T-helper 1 cell treated with Interleukin-12 subunit alpha and Interleukin-12 subunit beta and Interleukin-4 antibody, amounts not matched to agents 30 μg/mL and 1 μg/mL, for 36 hours (primary cell): ENCODE data around the gene AMPD3.

Experiments
- H3K27ac Mint-ChIP-seq: one replicate; pipeline ENCODE4 v1.8.0; 2021; ENCODE audit warnings: mild to moderate bottlenecking, mixed read lengths
- H3K27me3 Mint-ChIP-seq: one replicate; pipeline ENCODE4 v1.8.0; 2021; ENCODE audit warnings: low read depth, mixed read lengths
- H3K36me3 Mint-ChIP-seq: one replicate; pipeline ENCODE4 v1.8.0; 2021; ENCODE audit warnings: low read depth, mixed read lengths
- H3K4me1 Mint-ChIP-seq: one replicate; pipeline ENCODE4 v1.8.0; 2021; ENCODE audit warnings: low read depth, mixed read lengths
- H3K4me3 Mint-ChIP-seq: one replicate; pipeline ENCODE4 v1.8.0; 2021; ENCODE audit warnings: mild to moderate bottlenecking, moderate library complexity, mixed read lengths
- H3K9me3 Mint-ChIP-seq: one replicate; pipeline ENCODE4 v1.8.0; 2021; ENCODE audit warnings: mixed read lengths

Gene AMPD3

DNA sequence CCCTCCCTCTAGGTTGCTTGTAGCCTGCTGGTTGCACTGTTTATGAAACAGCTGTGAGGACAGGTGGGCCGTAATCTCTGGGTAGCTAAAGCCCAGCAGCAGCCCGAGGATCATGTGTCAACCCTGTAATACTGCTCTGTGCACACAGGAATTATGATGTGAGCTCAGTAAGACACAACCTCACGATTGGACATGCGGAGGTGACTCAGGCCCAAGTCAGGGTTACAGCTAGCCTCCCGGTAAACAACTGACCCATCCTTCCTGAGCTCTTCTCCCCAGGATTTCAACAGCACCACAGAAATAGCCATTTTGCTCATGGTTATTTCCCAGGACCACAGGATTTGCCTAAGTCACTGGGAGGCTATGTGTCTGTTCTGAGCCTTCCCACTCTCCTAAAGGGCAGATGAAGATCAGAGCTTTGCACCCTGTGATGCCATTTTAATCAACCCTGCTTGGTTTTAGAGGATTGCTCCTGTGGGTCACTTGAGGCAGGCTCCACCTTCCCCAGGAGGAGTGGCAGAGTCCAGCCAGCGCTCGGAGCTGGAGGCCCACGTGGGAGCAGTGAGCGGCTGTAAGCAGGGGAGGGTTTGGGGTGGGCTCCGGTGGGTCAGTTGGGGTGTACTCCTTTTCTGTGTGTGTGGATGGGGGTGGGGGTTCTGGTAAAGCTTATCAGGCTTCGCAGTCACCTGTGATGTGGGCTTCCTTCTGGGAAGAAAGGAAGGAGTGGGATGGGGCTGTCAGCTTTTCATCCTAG, at the start of gene AMPD3:
Gene AMPD3 (plus strand): TSS at position 387 of the 754 bp plus-strand sequence. CDS start 6,256 bp downstream, outside the sequence.
- Mint-ChIP-seq H3K4me3 (peak within 1 kb of the TSS; percentile 94), H3K4me1 (peaks cover 63% of the 10 kb centered on the region), H3K36me3 (peaks cover 6% of the 10 kb centered on the region), H3K27ac (peak within 1 kb of the TSS; percentile 92), H3K9me3 (no peaks in the 10 kb centered on the region), H3K27me3 (peaks cover 12% of the 10 kb centered on the region)

- Mint-ChIP-seq H3K4me3 (no peak overlapping the region), H3K9me3 (no peaks in the 10 kb centered on the region), H3K27ac (no peak overlapping the region)
These were observed 49.0 kb upstream of the AMPD3 start for GRCh38 chr11:10405865-10406592.

DNA sequence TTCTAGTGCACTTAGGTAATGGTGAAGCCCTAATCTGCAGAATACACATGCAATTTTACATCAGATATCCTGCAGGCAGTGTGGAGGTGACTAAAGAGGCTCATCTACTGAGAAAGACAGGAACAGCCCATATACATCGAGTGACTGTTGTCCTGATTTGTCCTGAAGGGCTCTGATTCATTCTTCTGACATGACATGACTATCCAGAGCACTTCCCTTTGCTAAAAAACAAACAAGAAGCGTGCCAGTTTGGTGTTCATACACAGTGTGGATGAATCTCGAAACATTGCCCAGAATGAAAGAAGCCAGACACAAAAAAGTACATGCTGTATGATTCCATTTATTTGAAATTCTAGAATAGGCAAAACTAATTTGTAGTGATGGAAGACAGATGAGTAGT, 48.0 kb upstream of the AMPD3 start:
- H3K27me3 Mint-ChIP-seq, result peaks cover 4% of the 10 kb centered on the region
- H3K4me1 Mint-ChIP-seq, result peaks cover 18% of the 10 kb centered on the region
- no peaks in the 10 kb centered on the region for H3K36me3 Mint-ChIP-seq
- H3K4me3 Mint-ChIP-seq, result no peak overlapping the region
- no peak overlapping the region for H3K27ac Mint-ChIP-seq
- H3K9me3 Mint-ChIP-seq, result no peaks in the 10 kb centered on the region

More at GRCh38 chr11:10405865-10406592, 49.0 kb upstream of the AMPD3 start:
- Mint-ChIP-seq H3K4me1 (peaks cover 18% of the 10 kb centered on the region), H3K27me3 (peaks cover 4% of the 10 kb centered on the region), H3K36me3 (no peaks in the 10 kb centered on the region)

DNA sequence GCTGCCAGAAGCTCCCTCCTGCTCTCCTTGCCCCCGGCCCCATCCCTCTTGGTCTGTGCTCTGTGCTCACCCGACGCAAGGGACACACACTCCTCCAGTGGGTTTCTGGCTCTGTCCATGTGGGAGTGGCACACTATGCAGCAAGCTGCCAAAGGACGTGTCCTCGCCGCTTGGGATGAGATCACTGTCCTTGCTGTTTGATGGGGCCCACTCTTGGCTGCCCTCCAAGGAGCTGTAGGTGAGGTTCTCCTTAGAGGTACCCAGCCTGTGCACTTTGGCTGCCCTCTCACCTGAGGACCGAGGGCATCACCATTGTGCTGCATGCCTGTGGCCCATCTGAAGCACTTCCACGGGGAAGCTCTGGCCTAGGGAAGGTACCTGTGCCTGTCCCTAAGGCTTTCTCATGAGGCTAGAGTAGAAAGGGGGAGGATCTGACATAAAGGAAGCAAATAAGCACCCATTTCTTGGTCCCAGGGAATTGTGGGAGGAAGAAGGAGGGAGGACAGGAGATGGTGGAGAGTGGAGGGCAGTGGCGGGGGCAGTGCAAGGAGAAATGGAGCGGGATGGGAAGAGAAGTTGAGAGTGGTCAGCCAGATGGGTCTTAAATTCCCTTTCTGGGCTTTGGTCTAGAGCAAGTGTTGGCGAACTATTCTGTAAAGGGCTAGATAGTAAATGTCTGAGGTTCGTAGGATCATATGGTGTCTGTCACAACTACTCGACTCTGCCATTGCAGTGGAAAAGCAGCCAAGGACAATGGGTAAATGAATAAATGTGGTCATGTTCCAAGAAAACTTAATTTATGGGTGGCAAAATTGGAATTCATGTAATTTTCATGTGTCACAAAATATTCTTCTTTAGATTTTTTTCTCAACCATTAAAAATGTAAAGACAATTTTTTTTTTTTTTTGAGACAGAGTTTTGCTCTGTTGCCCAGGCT, 47.0 kb upstream of the AMPD3 start:
- peaks cover 4% of the 10 kb centered on the region for H3K27me3 Mint-ChIP-seq
- peaks cover 18% of the 10 kb centered on the region for H3K4me1 Mint-ChIP-seq
- no peak overlapping the region for H3K27ac Mint-ChIP-seq
- H3K36me3 Mint-ChIP-seq, result no peaks in the 10 kb centered on the region
- H3K4me3 Mint-ChIP-seq, result no peak overlapping the region
- H3K9me3 Mint-ChIP-seq, result no peaks in the 10 kb centered on the region

GRCh38 chr11:10409207-10409661, 45.8 kb upstream of the AMPD3 start:
- Mint-ChIP-seq H3K36me3 (no peaks in the 10 kb centered on the region), H3K4me1 (peaks cover 27% of the 10 kb centered on the region), H3K9me3 (no peaks in the 10 kb centered on the region), H3K27me3 (peaks cover 4% of the 10 kb centered on the region), H3K27ac (peak overlapping the region; percentile 52), H3K4me3 (no peak overlapping the region)

DNA sequence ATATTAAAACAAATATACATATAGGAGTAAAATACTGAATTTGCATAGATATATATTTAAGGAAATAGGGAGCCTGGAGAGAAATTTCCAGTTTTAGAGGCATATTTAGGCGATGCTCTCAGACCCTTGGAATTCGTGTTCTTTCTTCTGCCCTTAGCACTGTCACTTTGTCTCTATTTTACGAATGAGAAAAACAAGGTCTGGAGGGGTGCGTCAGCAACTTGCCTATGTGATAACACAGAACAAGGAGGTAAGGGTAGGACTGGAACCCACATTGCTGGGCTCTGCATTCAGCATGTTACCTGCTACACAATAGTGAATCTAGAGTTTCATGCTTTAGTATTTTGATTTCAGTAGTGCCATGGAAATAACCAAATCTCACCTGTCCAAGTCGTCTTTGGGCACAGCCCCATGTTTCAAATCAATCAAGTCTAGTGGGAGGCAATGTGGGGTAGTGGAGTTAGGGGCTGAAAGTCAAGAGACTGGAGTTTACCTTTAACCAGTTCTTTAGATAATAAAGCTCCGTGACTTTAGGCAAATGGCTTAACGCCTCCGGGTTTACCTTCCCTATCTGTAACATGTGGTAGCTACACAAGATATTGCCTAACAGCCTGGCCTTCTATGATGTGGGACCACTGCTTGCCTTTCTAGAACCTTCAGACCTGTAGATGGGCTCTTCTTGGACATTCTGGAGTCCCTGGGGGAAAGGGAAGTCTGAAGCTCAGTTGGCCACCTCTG, 44.8 kb upstream of the AMPD3 start:
- Mint-ChIP-seq H3K9me3 (no peaks in the 10 kb centered on the region), H3K27ac (no peak overlapping the region), H3K36me3 (no peaks in the 10 kb centered on the region), H3K4me3 (no peak overlapping the region), H3K4me1 (peaks cover 38% of the 10 kb centered on the region), H3K27me3 (peaks cover 4% of the 10 kb centered on the region)

GRCh38 chr11:10410844-10411200, 44.2 kb upstream of the AMPD3 start:
- Mint-ChIP-seq H3K36me3 (no peaks in the 10 kb centered on the region), H3K9me3 (no peaks in the 10 kb centered on the region), H3K4me3 (no peak overlapping the region), H3K4me1 (peaks cover 38% of the 10 kb centered on the region), H3K27me3 (peaks cover 4% of the 10 kb centered on the region), H3K27ac (no peak overlapping the region)

- H3K36me3 Mint-ChIP-seq, result no peaks in the 10 kb centered on the region
- H3K9me3 Mint-ChIP-seq, result no peaks in the 10 kb centered on the region
- peaks cover 9% of the 10 kb centered on the region for H3K27me3 Mint-ChIP-seq
- H3K4me3 Mint-ChIP-seq, result no peak overlapping the region
- H3K27ac Mint-ChIP-seq, result no peak overlapping the region
- H3K4me1 Mint-ChIP-seq, result peaks cover 38% of the 10 kb centered on the region
These were observed 42.8 kb upstream of the AMPD3 start for GRCh38 chr11:10412266-10412665.

DNA sequence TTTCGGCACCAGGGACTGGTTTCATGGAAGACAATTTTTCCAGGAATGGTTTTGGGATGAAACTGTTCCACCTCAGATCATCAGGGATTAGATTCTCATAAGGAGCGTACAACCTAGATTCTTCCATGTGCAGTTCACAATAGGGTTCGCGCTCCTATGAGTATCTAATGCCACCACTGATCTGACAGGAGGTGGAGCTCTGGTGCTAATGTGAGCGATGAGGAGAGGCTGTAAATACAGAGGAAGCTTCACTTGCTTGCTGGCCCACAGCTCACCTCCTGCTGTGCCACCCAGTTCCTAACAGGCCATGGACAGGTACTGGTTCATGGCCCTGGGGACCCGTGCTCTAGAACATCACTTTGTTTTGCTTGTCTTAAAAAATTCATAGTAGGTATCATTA, 41.8 kb upstream of the AMPD3 start:
- peaks cover 32% of the 10 kb centered on the region for H3K4me1 Mint-ChIP-seq
- H3K27ac Mint-ChIP-seq, result no peak overlapping the region
- no peaks in the 10 kb centered on the region for H3K9me3 Mint-ChIP-seq
- H3K36me3 Mint-ChIP-seq, result no peaks in the 10 kb centered on the region
- no peak overlapping the region for H3K4me3 Mint-ChIP-seq
- peaks cover 5% of the 10 kb centered on the region for H3K27me3 Mint-ChIP-seq

DNA sequence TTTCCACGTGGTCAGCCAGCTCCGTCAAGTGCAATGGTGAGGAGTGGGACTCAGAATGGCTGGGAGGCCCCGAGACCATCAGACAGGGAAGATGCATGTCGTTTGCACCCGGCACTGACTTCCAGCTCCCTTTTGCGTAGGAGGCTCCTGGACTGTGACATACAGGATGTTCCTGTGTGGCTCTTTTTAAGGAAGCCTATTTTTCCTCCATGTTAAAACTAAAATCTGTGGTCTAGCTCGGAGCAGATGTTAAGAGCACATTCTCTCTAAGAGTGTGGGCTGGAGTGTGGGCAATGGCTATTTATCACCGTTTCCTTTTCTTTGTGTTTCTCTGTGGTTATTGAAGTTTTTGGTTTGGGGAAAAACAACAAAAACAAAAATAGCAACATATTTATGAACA, 40.9 kb upstream of the AMPD3 start:
- Mint-ChIP-seq H3K9me3 (no peaks in the 10 kb centered on the region), H3K27me3 (peaks cover 13% of the 10 kb centered on the region), H3K4me1 (peaks cover 27% of the 10 kb centered on the region), H3K27ac (no peak overlapping the region), H3K4me3 (no peak overlapping the region), H3K36me3 (no peaks in the 10 kb centered on the region)

GRCh38 chr11:10414659-10415058, 40.4 kb upstream of the AMPD3 start:
- peak overlapping the region; percentile 27 for H3K27ac Mint-ChIP-seq
- H3K27me3 Mint-ChIP-seq, result peaks cover 13% of the 10 kb centered on the region
- peaks cover 22% of the 10 kb centered on the region for H3K4me1 Mint-ChIP-seq
- H3K4me3 Mint-ChIP-seq, result no peak overlapping the region
- no peaks in the 10 kb centered on the region for H3K36me3 Mint-ChIP-seq
- no peaks in the 10 kb centered on the region for H3K9me3 Mint-ChIP-seq

- no peak overlapping the region for H3K27ac Mint-ChIP-seq
- no peak overlapping the region for H3K4me3 Mint-ChIP-seq
- H3K9me3 Mint-ChIP-seq, result no peaks in the 10 kb centered on the region
- no peaks in the 10 kb centered on the region for H3K36me3 Mint-ChIP-seq
- H3K4me1 Mint-ChIP-seq, result peaks cover 20% of the 10 kb centered on the region
- H3K27me3 Mint-ChIP-seq, result peaks cover 23% of the 10 kb centered on the region
These were observed 39.2 kb upstream of the AMPD3 start for GRCh38 chr11:10415817-10416392.

DNA sequence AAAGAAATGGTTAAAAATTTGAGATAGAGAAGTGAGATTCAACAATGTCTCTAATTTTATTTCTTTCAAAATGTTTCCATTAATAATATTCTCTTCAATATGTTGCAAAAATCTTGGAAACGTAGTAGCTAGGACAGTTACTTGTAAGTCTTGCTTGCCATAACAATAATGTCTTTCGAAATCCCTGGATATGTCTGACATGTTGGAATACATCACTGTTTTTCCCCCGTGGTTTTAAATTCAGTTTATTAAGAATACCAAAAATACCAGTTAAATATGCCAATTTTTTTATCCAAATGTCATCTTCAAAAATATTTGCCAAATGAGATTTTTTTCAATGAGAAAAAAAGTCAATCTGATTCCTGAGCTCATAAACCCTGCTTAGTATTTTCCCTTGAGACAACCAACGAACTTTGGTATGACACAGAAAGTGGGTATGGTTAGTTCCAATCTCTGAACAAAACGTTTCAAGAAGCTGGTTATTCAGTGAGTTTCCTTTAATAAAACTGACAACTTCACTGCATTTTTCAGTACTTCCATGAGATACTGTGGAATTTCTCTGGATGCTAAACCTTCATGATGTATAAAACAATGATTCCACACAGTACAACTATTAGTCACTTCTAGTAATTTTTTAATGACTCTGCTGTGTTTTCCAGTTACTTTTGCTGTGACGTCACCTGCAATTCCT, 36.7 kb upstream of the AMPD3 start:
- H3K4me1 Mint-ChIP-seq, result peaks cover 19% of the 10 kb centered on the region
- H3K36me3 Mint-ChIP-seq, result no peaks in the 10 kb centered on the region
- no peak overlapping the region for H3K27ac Mint-ChIP-seq
- H3K9me3 Mint-ChIP-seq, result peaks cover 7% of the 10 kb centered on the region
- no peak overlapping the region for H3K4me3 Mint-ChIP-seq
- peaks cover 40% of the 10 kb centered on the region for H3K27me3 Mint-ChIP-seq
